GM19043 (cell line): ENCODE measurements around the gene NPM1.

Experiments
- ATAC-seq: cut with Tn5 transposase; IDR thresholded peaks from one replicate; pipeline ENCODE4 v1.9.1; 2021; ENCODE audit warnings: low read depth; ENCODE audit not compliant: unreplicated experiment

The NPM1 gene

GRCh38 chr5:171426680-171427079, 39.0 kb downstream of the NPM1 start:
- ATAC-seq = no peak

GRCh38 chr5:171427318-171428167, 39.9 kb downstream of the NPM1 start:
- no peak for ATAC-seq

- no peak for ATAC-seq
Measured at GRCh38 chr5:171428168-171428696, 40.6 kb downstream of the NPM1 start.

GRCh38 chr5:171428809-171429542, 41.3 kb downstream of the NPM1 start:
- ATAC-seq = no peak

- no peak for ATAC-seq
Measured at GRCh38 chr5:171429543-171429910, 41.9 kb downstream of the NPM1 start.

- no peak for ATAC-seq
Measured at GRCh38 chr5:171431251-171431777, 43.7 kb downstream of the NPM1 start.

- ATAC-seq = no peak
Measured at GRCh38 chr5:171432076-171432475, 44.4 kb downstream of the NPM1 start.

GRCh38 chr5:171432583-171433351, 45.1 kb downstream of the NPM1 start:
- ATAC-seq = no peak

- ATAC-seq = no peak
Measured at GRCh38 chr5:171433352-171433698, 45.7 kb downstream of the NPM1 start.

GRCh38 chr5:171433982-171434676, 46.5 kb downstream of the NPM1 start:
- no peak for ATAC-seq

GRCh38 chr5:171434874-171435273, 47.2 kb downstream of the NPM1 start:
- no peak for ATAC-seq

GRCh38 chr5:171435908-171436307, 48.3 kb downstream of the NPM1 start:
- ATAC-seq = no peak

- no peak for ATAC-seq
Measured at GRCh38 chr5:171436804-171437285, 49.2 kb downstream of the NPM1 start.

GRCh38 chr5:171437286-171437821, 49.7 kb downstream of the NPM1 start:
- no peak for ATAC-seq

- ATAC-seq = no peak
Measured at GRCh38 chr5:171438738-171439137, 51.1 kb downstream of the NPM1 start.

- no peak for ATAC-seq
Measured at GRCh38 chr5:171441246-171441791, 53.7 kb downstream of the NPM1 start.

- no peak for ATAC-seq
Measured at GRCh38 chr5:171442287-171443042, 54.8 kb downstream of the NPM1 start.

- no peak for ATAC-seq
Measured at GRCh38 chr5:171444582-171444981, 56.9 kb downstream of the NPM1 start.
